Kasumi-1 (cell line): Measurements from ENCODE around the gene ATP9B.

Source experiments
- DNase-seq, 2 experiments: peaks; one replicate each; lab custom pipeline; 2025; lab: John Stamatoyannopoulos, UW

Gene ATP9B

GRCh38 chr18:79380816-79381806, 311.9 kb downstream of the ATP9B start:
- DNase-seq, result peak; percentile 23 to 43

- no peak for DNase-seq
Observed at GRCh38 chr18:79381811-79382311, 312.7 kb downstream of the ATP9B start.

GRCh38 chr18:79382681-79383387, 313.6 kb downstream of the ATP9B start:
- no peak for DNase-seq

- no peak for DNase-seq
Observed at GRCh38 chr18:79383388-79384056, 314.3 kb downstream of the ATP9B start.

GRCh38 chr18:79384151-79384807, 315.1 kb downstream of the ATP9B start:
- no peak for DNase-seq

- no peak for DNase-seq
Observed at GRCh38 chr18:79384834-79385233, 315.6 kb downstream of the ATP9B start.

GRCh38 chr18:79385326-79385707, 316.1 kb downstream of the ATP9B start:
- DNase-seq, result no peak

- DNase-seq, result no peak
Observed at GRCh38 chr18:79385708-79386341, 316.6 kb downstream of the ATP9B start.

- no peak for DNase-seq
Observed at GRCh38 chr18:79386547-79386946, 317.4 kb downstream of the ATP9B start.

GRCh38 chr18:79387214-79387613, 318.0 kb downstream of the ATP9B start:
- DNase-seq, result no peak

- no peak for DNase-seq
Observed at GRCh38 chr18:79387615-79388014, 318.4 kb downstream of the ATP9B start.

GRCh38 chr18:79388043-79388442, 318.8 kb downstream of the ATP9B start:
- DNase-seq, result no peak

GRCh38 chr18:79389689-79390088, 320.5 kb downstream of the ATP9B start:
- DNase-seq, result no peak

GRCh38 chr18:79392226-79392625, 323.0 kb downstream of the ATP9B start:
- DNase-seq, result no peak

GRCh38 chr18:79393181-79393634, 324.0 kb downstream of the ATP9B start:
- no peak for DNase-seq

- peak; percentile 45 to 54 for DNase-seq
Observed at GRCh38 chr18:79393635-79394533, 324.7 kb downstream of the ATP9B start.

GRCh38 chr18:79394534-79395307, 325.5 kb downstream of the ATP9B start:
- no peak for DNase-seq

- DNase-seq, result no peak
Observed at GRCh38 chr18:79395308-79395640, 326.1 kb downstream of the ATP9B start.

GRCh38 chr18:79395761-79396404, 326.7 kb downstream of the ATP9B start, which contains the start of gene NFATC1:
NFATC1 (plus strand) TSS chr18:79395930; CDS start chr18:79396225, 295 bp downstream.
- DNase-seq, result peak in 1 of 2 experiments; percentile 25
